ENCODE results near the gene B3GNT8. TPM values are rescaled to one million over a fixed set of nuclear protein-coding genes. Genes with fewer than 3 reads are reported as not detected.

The B3GNT8 gene
- total RNA-seq, 1 experiment from 2014 or later = 0.10 TPM

DNA sequence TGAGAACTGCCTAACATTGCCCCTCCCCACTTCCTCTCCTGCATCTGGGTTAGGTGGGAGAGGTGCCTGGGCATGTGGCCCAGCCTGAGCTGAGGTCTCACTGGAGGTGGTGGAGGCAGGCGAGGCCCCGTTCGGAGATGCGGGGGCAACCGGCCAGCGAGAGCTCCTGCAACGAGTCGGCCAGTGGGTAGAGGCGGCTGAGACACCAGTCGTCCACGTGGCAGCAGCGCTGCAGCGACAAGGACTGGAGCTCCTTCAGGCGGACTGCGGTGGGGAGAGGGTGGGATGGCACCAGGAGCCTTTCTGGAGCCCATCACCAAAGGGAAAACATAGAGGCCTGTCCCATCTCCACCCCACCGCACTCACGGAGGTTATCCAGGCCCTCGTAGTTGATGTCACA is 6.0 kb upstream of the B3GNT8 start:
- no peaks in the 10 kb centered on the region for H3K4me1 ChIP-seq (ENCODE audit: control insufficient read depth, insufficient read depth, low read length)
- no peaks in the 10 kb centered on the region for H3K9me3 ChIP-seq (ENCODE audit: control insufficient read depth, insufficient read depth, low read depth, low read length)
- H3K27ac ChIP-seq (ENCODE audit: low read length) = no peak overlapping the region
- ATAC-seq (no peak), DNase-seq (ENCODE audit: low read depth, low spot score) (no peak)
- in situ Hi-C loops (cut with HindIII; ENCODE audit: low pct_unique_long_range_greater_than_20kb, low sequenced_read_pairs) = no loop called here
- intact Hi-C loops (cut with micrococcal nuclease; ENCODE audit: unreplicated experiment) = no loop called here
- ChIA-PET CTCF (no interaction called here), POLR2A (no interaction called here)
- H3K36me3 ChIP-seq (ENCODE audit: control insufficient read depth, insufficient read depth, low read length) = no peaks in the 10 kb centered on the region
- no peaks in the 10 kb centered on the region for H3K27me3 ChIP-seq (ENCODE audit: control insufficient read depth, insufficient read depth, low read length)
- BruUV-seq (replicated peaks) = no TSS peak
- no peak overlapping the region for H3K4me3 ChIP-seq (ENCODE audit: low read depth in 2 of 2, low read length in 2 of 2)
- no peak for TF ChIP-seq TCF7L2 (IDR thresholded peaks at IDR 0.05; ENCODE audit: low read depth, low read length)
- TF ChIP-seq, protein P1, sequence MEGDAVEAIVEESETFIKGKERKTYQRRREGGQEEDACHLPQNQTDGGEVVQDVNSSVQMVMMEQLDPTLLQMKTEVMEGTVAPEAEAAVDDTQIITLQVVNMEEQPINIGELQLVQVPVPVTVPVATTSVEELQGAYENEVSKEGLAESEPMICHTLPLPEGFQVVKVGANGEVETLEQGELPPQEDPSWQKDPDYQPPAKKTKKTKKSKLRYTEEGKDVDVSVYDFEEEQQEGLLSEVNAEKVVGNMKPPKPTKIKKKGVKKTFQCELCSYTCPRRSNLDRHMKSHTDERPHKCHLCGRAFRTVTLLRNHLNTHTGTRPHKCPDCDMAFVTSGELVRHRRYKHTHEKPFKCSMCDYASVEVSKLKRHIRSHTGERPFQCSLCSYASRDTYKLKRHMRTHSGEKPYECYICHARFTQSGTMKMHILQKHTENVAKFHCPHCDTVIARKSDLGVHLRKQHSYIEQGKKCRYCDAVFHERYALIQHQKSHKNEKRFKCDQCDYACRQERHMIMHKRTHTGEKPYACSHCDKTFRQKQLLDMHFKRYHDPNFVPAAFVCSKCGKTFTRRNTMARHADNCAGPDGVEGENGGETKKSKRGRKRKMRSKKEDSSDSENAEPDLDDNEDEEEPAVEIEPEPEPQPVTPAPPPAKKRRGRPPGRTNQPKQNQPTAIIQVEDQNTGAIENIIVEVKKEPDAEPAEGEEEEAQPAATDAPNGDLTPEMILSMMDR (IDR thresholded peaks at IDR 0.05) = no peak
- TF ChIP-seq, protein P2, sequence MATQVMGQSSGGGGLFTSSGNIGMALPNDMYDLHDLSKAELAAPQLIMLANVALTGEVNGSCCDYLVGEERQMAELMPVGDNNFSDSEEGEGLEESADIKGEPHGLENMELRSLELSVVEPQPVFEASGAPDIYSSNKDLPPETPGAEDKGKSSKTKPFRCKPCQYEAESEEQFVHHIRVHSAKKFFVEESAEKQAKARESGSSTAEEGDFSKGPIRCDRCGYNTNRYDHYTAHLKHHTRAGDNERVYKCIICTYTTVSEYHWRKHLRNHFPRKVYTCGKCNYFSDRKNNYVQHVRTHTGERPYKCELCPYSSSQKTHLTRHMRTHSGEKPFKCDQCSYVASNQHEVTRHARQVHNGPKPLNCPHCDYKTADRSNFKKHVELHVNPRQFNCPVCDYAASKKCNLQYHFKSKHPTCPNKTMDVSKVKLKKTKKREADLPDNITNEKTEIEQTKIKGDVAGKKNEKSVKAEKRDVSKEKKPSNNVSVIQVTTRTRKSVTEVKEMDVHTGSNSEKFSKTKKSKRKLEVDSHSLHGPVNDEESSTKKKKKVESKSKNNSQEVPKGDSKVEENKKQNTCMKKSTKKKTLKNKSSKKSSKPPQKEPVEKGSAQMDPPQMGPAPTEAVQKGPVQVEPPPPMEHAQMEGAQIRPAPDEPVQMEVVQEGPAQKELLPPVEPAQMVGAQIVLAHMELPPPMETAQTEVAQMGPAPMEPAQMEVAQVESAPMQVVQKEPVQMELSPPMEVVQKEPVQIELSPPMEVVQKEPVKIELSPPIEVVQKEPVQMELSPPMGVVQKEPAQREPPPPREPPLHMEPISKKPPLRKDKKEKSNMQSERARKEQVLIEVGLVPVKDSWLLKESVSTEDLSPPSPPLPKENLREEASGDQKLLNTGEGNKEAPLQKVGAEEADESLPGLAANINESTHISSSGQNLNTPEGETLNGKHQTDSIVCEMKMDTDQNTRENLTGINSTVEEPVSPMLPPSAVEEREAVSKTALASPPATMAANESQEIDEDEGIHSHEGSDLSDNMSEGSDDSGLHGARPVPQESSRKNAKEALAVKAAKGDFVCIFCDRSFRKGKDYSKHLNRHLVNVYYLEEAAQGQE (IDR thresholded peaks at IDR 0.05; ENCODE audit: insufficient read depth in 1 of 2, low read depth in 2 of 2, low read length in 1 of 2) = no peak
- no peak for TF ChIP-seq SIN3A (IDR thresholded peaks at IDR 0.05; ENCODE audit: borderline replicate concordance, insufficient read depth, low read depth, low read length)
- TF ChIP-seq POLR2AphosphoS5 (IDR thresholded peaks at IDR 0.05; ENCODE audit: low read depth, low read length) = no peak

DNA sequence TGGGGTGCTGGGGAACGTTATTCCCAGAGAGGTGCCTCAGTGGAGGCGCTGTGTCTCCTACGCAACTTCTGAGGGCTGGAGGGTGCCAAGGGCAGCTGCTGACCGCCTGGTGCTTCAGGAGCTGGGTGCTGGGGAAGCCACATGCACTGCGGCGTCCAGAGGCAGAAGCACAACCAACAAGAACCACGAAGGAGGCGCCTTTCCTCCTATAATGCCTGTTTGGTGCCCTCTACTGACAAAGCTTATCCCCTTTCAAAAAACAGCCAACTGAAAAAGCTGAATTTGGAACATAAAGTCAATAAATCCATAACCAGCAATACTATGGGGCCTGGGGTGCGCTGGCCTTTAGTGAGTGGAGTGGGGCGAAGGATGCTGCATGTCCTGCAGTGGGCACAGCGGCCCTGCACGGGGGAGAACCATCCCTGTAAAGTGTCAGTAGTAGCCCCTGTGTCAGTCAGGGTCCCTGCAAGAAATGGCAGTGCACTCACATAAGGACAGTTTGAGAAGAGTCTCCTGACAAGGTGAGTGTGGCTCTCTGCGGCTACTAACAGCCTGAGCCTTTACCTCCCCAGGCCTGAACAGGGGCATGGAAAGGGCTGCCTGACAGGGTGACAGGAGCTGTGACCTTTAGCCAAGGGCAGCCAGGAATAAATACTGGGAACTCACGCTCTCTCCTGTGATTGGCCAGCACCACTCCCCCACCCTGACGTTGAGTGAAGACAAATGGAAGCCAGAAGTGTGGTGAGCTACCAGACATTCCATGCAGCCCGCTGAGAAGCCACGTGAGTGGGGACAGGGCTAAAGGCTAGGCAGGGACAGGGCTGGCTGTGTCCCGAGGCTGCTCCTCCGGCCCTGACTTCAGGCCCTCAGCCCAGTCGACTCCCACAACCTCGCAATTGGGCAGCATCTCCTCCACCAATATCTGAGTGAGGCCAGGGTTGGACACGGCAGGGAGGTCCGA is 4.5 kb upstream of the B3GNT8 start:
- Histone ChIP-seq H3K4me1 (ENCODE audit: control insufficient read depth, insufficient read depth, low read length) (no peaks in the 10 kb centered on the region), H3K27ac (ENCODE audit: low read length) (no peak overlapping the region), H3K4me3 (ENCODE audit: low read depth in 2 of 2, low read length in 2 of 2) (no peak overlapping the region), H3K27me3 (ENCODE audit: control insufficient read depth, insufficient read depth, low read length) (no peaks in the 10 kb centered on the region), H3K9me3 (ENCODE audit: control insufficient read depth, insufficient read depth, low read depth, low read length) (no peaks in the 10 kb centered on the region), H3K36me3 (ENCODE audit: control insufficient read depth, insufficient read depth, low read length) (no peaks in the 10 kb centered on the region)
- intact Hi-C loops (cut with micrococcal nuclease; ENCODE audit: unreplicated experiment) (no loop called here), in situ Hi-C loops (cut with HindIII; ENCODE audit: low pct_unique_long_range_greater_than_20kb, low sequenced_read_pairs) (no loop called here)
- TF ChIP-seq, protein P2 (IDR thresholded peaks at IDR 0.05; ENCODE audit: insufficient read depth in 1 of 2, low read depth in 2 of 2, low read length in 1 of 2) = no peak
- TF ChIP-seq POLR2AphosphoS5 (IDR thresholded peaks at IDR 0.05; ENCODE audit: low read depth, low read length) (no peak), SIN3A (IDR thresholded peaks at IDR 0.05; ENCODE audit: borderline replicate concordance, insufficient read depth, low read depth, low read length) (no peak), TCF7L2 (IDR thresholded peaks at IDR 0.05; ENCODE audit: low read depth, low read length) (no peak)
- TF ChIP-seq, protein P1 (IDR thresholded peaks at IDR 0.05) = peak; percentile 16; the same call in 1 of the 2 replicates
- DNase-seq (ENCODE audit: low read depth, low spot score) (no peak), ATAC-seq (peak; percentile 13; the same call in 1 of the 2 replicates)
- CTCF ChIA-PET = no interaction called here
- POLR2A ChIA-PET = interaction anchor here (0.6 kb wide), 1 partner anchor 123 kb away, joined by 5 read pairs; no protein-coding TSS in a partner anchor
- BruUV-seq (replicated peaks) = TSS peak; percentile 69
